Spleen (tissue), 11 donors: ENCODE measurements around the gene GNA14. TPM values are rescaled to one million over a fixed set of nuclear protein-coding genes. Genes with fewer than 3 reads are reported as not detected.

Experiments
- DNase-seq: peaks from one replicate; pipeline ENCODE4 v3.0.0-alpha.2; 2020
- H3K27ac ChIP-seq, 8 donors: fragments of 200-600 bp; sonication (generic) in 7 of 8; 1 replicate in 4 of 8; 2 replicates in 4 of 8; pipeline versions ENCODE4 v1.5.0 to v1.8.0; 2016 to 2021; ENCODE audit warnings: inconsistent platforms in 4 of 8, mild to moderate bottlenecking in 4 of 8, moderate library complexity in 1 of 8
- H3K27me3 ChIP-seq, 7 donors: fragments of 200-600 bp; sonication (generic) in 6 of 7; replicated peaks in 1 of 7; 1 replicate in 4 of 7; 2 replicates in 3 of 7; pipeline versions ENCODE4 v1.5.0 to v1.8.0; 2016 to 2021; ENCODE audit warnings: inconsistent platforms in 3 of 7, mild to moderate bottlenecking in 1 of 7
- H3K36me3 ChIP-seq, 6 donors: fragments of 200-600 bp; sonication (generic) in 5 of 6; 1 replicate in 4 of 6; 2 replicates in 2 of 6; pipeline versions ENCODE4 v1.5.0 to v1.8.0; 2016 to 2021; ENCODE audit warnings: inconsistent platforms in 2 of 6
- H3K4me1 ChIP-seq, 6 donors: fragments of 200-600 bp; sonication (generic) in 5 of 6; 1 replicate in 3 of 6; 2 replicates in 3 of 6; pipeline versions ENCODE4 v1.5.0 to v1.8.0; 2016 to 2021; ENCODE audit warnings: inconsistent platforms in 3 of 6
- H3K4me3 ChIP-seq, 8 donors: fragments of 200-600 bp; sonication (generic) in 7 of 8; 1 replicate in 4 of 8; 2 replicates in 4 of 8; pipeline versions ENCODE4 v1.5.0 to v1.8.0; 2016 to 2021; ENCODE audit warnings: inconsistent platforms in 4 of 8, mild to moderate bottlenecking in 4 of 8, moderate library complexity in 2 of 8
- H3K9me3 ChIP-seq, 8 donors: fragments of 200-600 bp; sonication (generic) in 7 of 8; 1 replicate in 4 of 8; 2 replicates in 4 of 8; pipeline versions ENCODE4 v1.5.0 to v1.8.0; 2016 to 2021; ENCODE audit warnings: inconsistent platforms in 4 of 8
- CTCF ChIP-seq, 11 experiments: fragments of 200-600 bp in 7 of 11; fragments of 450-650 bp in 4 of 11; sonication (generic) in 4 of 11; IDR thresholded peaks in 8 of 11; conservative IDR thresholded peaks in 3 of 11; 1 replicate in 7 of 11; 2 replicates in 4 of 11; pipeline versions ENCODE4 v1.4.0 to v1.8.0; 2016 to 2021; ENCODE audit warnings: antibody characterized with exemption in 11 of 11, inconsistent platforms in 4 of 11, mild to moderate bottlenecking in 1 of 11
- POLR2A ChIP-seq, 3 donors: fragments of 450-650 bp; IDR thresholded peaks; one replicate each; pipeline ENCODE4 v1.5.1; 2017; ENCODE audit warnings: antibody characterized with exemption in 3 of 3, mild to moderate bottlenecking in 1 of 3
- POLR2AphosphoS5 ChIP-seq, 3 donors: sonication (generic); formaldehyde crosslinking; IDR thresholded peaks; one replicate each; pipeline ENCODE4 v1.5.1; 2017; ENCODE audit warnings: antibody characterized with exemption in 3 of 3
- WGBS, 5 donors: extraction: QIAGEN DNeasy Blood & Tissue Kit in 3 of 5; methylation state at CpG; one replicate each; pipeline versions ENCODE4 v1.1.5 to v1.1.7; 2013 to 2018; 5-methylcytosine and 5-hydroxymethylcytosine counted together
- intact Hi-C: fragments of 100-400 bp; cut with DNase I; formaldehyde crosslinking; loops from one replicate; pipeline ENCODE4 v1.15.0; 2023; ENCODE audit warnings: low total_unique reads
- polyA plus RNA-seq, 3 donors: library from polyadenylated mRNA; stranded (reverse); fragments of 200-250 nt; gene quantifications; one replicate each; pipeline ENCODE4 v1.2.1, GENCODE V29; 2013
- total RNA-seq, 7 donors: library from RNA; depleted of rRNA in 3 of 7; stranded (reverse); fragments of >200 nt in 3 of 7; fragmentation: NEBNext Ultra II Directional in 4 of 7; extraction: Animal tissue kit (Norgen Biotek cat#: 25700) in 4 of 7; gene quantifications; one replicate each; pipeline versions ENCODE4 v1.1.0 to v1.2.1, GENCODE V29; 2016 to 2021
- donor health status: healthy with polysubstance abuse.
- donor health status: DM: no; HTN: no; CAD: no; lungs with moderate emphysema.
- donor health status: DM: no; HTN: no; CAD: no.
- donor health status: Bipolar disorder and iron deficiency.
- donor health status: healthy.
- donor health status: DM: no; HTN: no; CAD: no.
- donor health status: DM: yes; HTN: yes; CAD: no.

Gene GNA14
- total and polyA plus RNA-seq, 10 donors: 1.7 to 41.7 (median 7.9) TPM

GRCh38 chr9:77534376-77535057 is 113.6 kb downstream of the GNA14 start:
- 70 to 88% (median 80%) methylated on average over 7 of the region's 7 CpGs for WGBS, 5 donors
- Histone ChIP-seq H3K27me3 (no peaks in the 10 kb centered on the region), H3K36me3 (no peaks in the 10 kb centered on the region), H3K9me3 (peaks cover 0 to 4% (median 0%) of the 10 kb centered on the region in 8 donors), H3K27ac (peak overlapping the region in 5 of 8 donors; percentile 19 to 57 (median 37)), H3K4me1 (peaks cover 0 to 10% (median 2%) of the 10 kb centered on the region in 6 donors), H3K4me3 (no peak overlapping the region)
- intact Hi-C loops: no loop called here
- TF ChIP-seq CTCF (IDR thresholded peaks at IDR 0.05 in 8 of 11, conservative IDR thresholded peaks at IDR 0.05 in 3 of 11) (no peak), POLR2AphosphoS5 (IDR thresholded peaks at IDR 0.05) (peak in 1 of 3 donors; percentile 31)
- DNase-seq: no peak

- H3K36me3 ChIP-seq: no peaks in the 10 kb centered on the region
- no peak overlapping the region for H3K4me3 ChIP-seq
- H3K9me3 ChIP-seq: no peaks in the 10 kb centered on the region
- intact Hi-C loops: no loop called here
- peak overlapping the region in 2 of 8 donors; percentile 37 to 57 for H3K27ac ChIP-seq
- 84 to 89% (median 88%) methylated on average over 3 of the region's 3 CpGs for WGBS, 5 donors
- peaks cover 0 to 10% (median 2%) of the 10 kb centered on the region in 6 donors for H3K4me1 ChIP-seq
- H3K27me3 ChIP-seq: no peaks in the 10 kb centered on the region
- no peak for DNase-seq
- TF ChIP-seq CTCF (IDR thresholded peaks at IDR 0.05 in 8 of 11, conservative IDR thresholded peaks at IDR 0.05 in 3 of 11) (no peak), POLR2AphosphoS5 (IDR thresholded peaks at IDR 0.05) (no peak), POLR2A (IDR thresholded peaks at IDR 0.05) (no peak)
Measured at GRCh38 chr9:77533671-77534070, 114.5 kb downstream of the GNA14 start.

- Histone ChIP-seq H3K27me3 (no peaks in the 10 kb centered on the region), H3K4me3 (no peak overlapping the region), H3K27ac (no peak overlapping the region), H3K36me3 (no peaks in the 10 kb centered on the region), H3K9me3 (no peaks in the 10 kb centered on the region), H3K4me1 (peaks cover 0 to 10% (median 2%) of the 10 kb centered on the region in 6 donors)
- no peak for DNase-seq
- TF ChIP-seq CTCF (IDR thresholded peaks at IDR 0.05 in 8 of 11, conservative IDR thresholded peaks at IDR 0.05 in 3 of 11): no peak
- TF ChIP-seq POLR2AphosphoS5 (IDR thresholded peaks at IDR 0.05): no peak
- no peak for TF ChIP-seq POLR2A (IDR thresholded peaks at IDR 0.05)
- intact Hi-C loops: no loop called here
- WGBS, 5 donors: 90 to 96% (median 94%) methylated on average over 5 of the region's 5 CpGs
Measured at GRCh38 chr9:77532607-77533006, 115.5 kb downstream of the GNA14 start.

GRCh38 chr9:77531400-77531799 is 116.7 kb downstream of the GNA14 start:
- no peaks in the 10 kb centered on the region for H3K27me3 ChIP-seq
- H3K36me3 ChIP-seq: no peaks in the 10 kb centered on the region
- no peak for DNase-seq
- no peak for TF ChIP-seq POLR2AphosphoS5 (IDR thresholded peaks at IDR 0.05)
- no peak for TF ChIP-seq CTCF (IDR thresholded peaks at IDR 0.05 in 8 of 11, conservative IDR thresholded peaks at IDR 0.05 in 3 of 11)
- no peak for TF ChIP-seq POLR2A (IDR thresholded peaks at IDR 0.05)
- peaks cover 0 to 6% (median 0%) of the 10 kb centered on the region in 8 donors for H3K9me3 ChIP-seq
- no peak overlapping the region for H3K4me3 ChIP-seq
- H3K4me1 ChIP-seq: peaks cover 0 to 10% (median 2%) of the 10 kb centered on the region in 6 donors
- WGBS, 5 donors: 70 to 97% (median 88%) methylated on average over 4 of the region's 4 CpGs
- intact Hi-C loops: no loop called here
- H3K27ac ChIP-seq: no peak overlapping the region
